Brain microvascular endothelial cell (primary cell): ENCODE results near the gene PTAFR.

Source experiments
- DNase-seq: peaks from one replicate; pipeline ENCODE4 v3.0.0-alpha.2; 2020
- H3K27ac ChIP-seq: fragments of 250-450 bp; sonication (Bioruptor Pico); 2 replicates; pipeline ENCODE4 v1.5.1; 2020; ENCODE audit warnings: mild to moderate bottlenecking, moderate library complexity
- H3K27me3 ChIP-seq: fragments of 250-450 bp; sonication (Bioruptor Pico); replicated peaks from 2 replicates; pipeline ENCODE4 v1.5.1; 2020; ENCODE audit warnings: mild to moderate bottlenecking
- H3K36me3 ChIP-seq: fragments of 250-450 bp; sonication (Bioruptor Pico); replicated peaks from 2 replicates; pipeline ENCODE4 v1.5.1; 2020; ENCODE audit warnings: mild to moderate bottlenecking
- H3K4me3 ChIP-seq: 2 replicates; pipeline ENCODE4 v1.5.1; 2011; ENCODE audit warnings: low read depth, mild to moderate bottlenecking, control low read depth, low read length, moderate library complexity
- CTCF ChIP-seq: IDR thresholded peaks from 2 replicates; pipeline ENCODE4 v1.5.1; 2011; ENCODE audit warnings: low read depth, mild to moderate bottlenecking, moderate library complexity, low read length, control low read depth, inconsistent platforms; ENCODE audit errors: missing control alignments
- in situ Hi-C: cut with HindIII; loops from 2 replicates; pipeline ENCODE4 v1.10.0; 2017; ENCODE audit warnings: low sequenced_read_pairs, low pct_ligation_motif_present

Gene PTAFR

GRCh38 chr1:28113242-28113572, 63.3 kb downstream of the PTAFR start:
- no peaks in the 10 kb centered on the region for H3K27me3 ChIP-seq
- TF ChIP-seq CTCF = peak; percentile 59
- no peaks in the 10 kb centered on the region for H3K36me3 ChIP-seq
- peak overlapping the region; percentile 77 for H3K27ac ChIP-seq
- in situ Hi-C loops = no loop called here
- DNase-seq = no peak
- no peak overlapping the region for H3K4me3 ChIP-seq

GRCh38 chr1:28112388-28113241, 63.9 kb downstream of the PTAFR start:
- Histone ChIP-seq H3K27me3 (no peaks in the 10 kb centered on the region), H3K27ac (peak overlapping the region; percentile 77), H3K4me3 (no peak overlapping the region), H3K36me3 (no peaks in the 10 kb centered on the region)
- in situ Hi-C loops = no loop called here
- no peak for TF ChIP-seq CTCF
- peak; percentile 84 for DNase-seq

- no peaks in the 10 kb centered on the region for H3K36me3 ChIP-seq
- H3K27ac ChIP-seq = peak overlapping the region; percentile 70
- H3K27me3 ChIP-seq = no peaks in the 10 kb centered on the region
- no peak overlapping the region for H3K4me3 ChIP-seq
- DNase-seq = peak; percentile 19
- in situ Hi-C loops = no loop called here
- TF ChIP-seq CTCF = no peak
These were observed 65.3 kb downstream of the PTAFR start for GRCh38 chr1:28111157-28111556.

GRCh38 chr1:28110555-28110954, 65.9 kb downstream of the PTAFR start:
- Histone ChIP-seq H3K27me3 (no peaks in the 10 kb centered on the region), H3K4me3 (no peak overlapping the region), H3K27ac (peak overlapping the region; percentile 70), H3K36me3 (no peaks in the 10 kb centered on the region)
- TF ChIP-seq CTCF = no peak
- peak; percentile 34 for DNase-seq
- in situ Hi-C loops = no loop called here

- Histone ChIP-seq H3K36me3 (no peaks in the 10 kb centered on the region), H3K4me3 (no peak overlapping the region), H3K27ac (no peak overlapping the region), H3K27me3 (no peaks in the 10 kb centered on the region)
- TF ChIP-seq CTCF = no peak
- in situ Hi-C loops = no loop called here
- DNase-seq = no peak
These were observed 66.9 kb downstream of the PTAFR start for GRCh38 chr1:28109639-28110038.

- no peaks in the 10 kb centered on the region for H3K36me3 ChIP-seq
- TF ChIP-seq CTCF = no peak
- DNase-seq = no peak
- H3K4me3 ChIP-seq = no peak overlapping the region
- in situ Hi-C loops = no loop called here
- H3K27ac ChIP-seq = no peak overlapping the region
- no peaks in the 10 kb centered on the region for H3K27me3 ChIP-seq
These were observed 68.5 kb downstream of the PTAFR start for GRCh38 chr1:28108001-28108400.
